AG04449 (cell line): ENCODE results near the gene LEP.

ENCODE experiments used
- CTCF ChIA-PET: fragments of 350-600 bp; formaldehyde crosslinking; extraction: SDS; loops from one replicate; lab custom pipeline; 2021; ENCODE audit warnings: antibody characterized with exemption; lab: Yijun Ruan, JAX
- POLR2A ChIA-PET: fragments of 400-600, 350-600 bp; formaldehyde crosslinking; extraction: SDS; loops from one replicate; lab custom pipeline; 2020; ENCODE audit warnings: antibody characterized with exemption, inconsistent platforms; lab: Yijun Ruan, JAX
- DNase-seq: peaks from one replicate; pipeline ENCODE4 v3.0.0-alpha.2; 2010; ENCODE audit warnings: low read depth, low spot score
- H3K4me3 ChIP-seq: 2 replicates; pipeline ENCODE4 v1.5.1; 2011; ENCODE audit warnings: low read depth, mild to moderate bottlenecking, control low read depth, low read length
- CTCF ChIP-seq: IDR thresholded peaks from one replicate; pipeline ENCODE4 v1.5.1; 2011; ENCODE audit warnings: mild to moderate bottlenecking, moderate library complexity, low read length, control low read depth, inconsistent platforms; ENCODE audit not compliant: insufficient read depth; ENCODE audit errors: missing control alignments

Gene LEP

DNA sequence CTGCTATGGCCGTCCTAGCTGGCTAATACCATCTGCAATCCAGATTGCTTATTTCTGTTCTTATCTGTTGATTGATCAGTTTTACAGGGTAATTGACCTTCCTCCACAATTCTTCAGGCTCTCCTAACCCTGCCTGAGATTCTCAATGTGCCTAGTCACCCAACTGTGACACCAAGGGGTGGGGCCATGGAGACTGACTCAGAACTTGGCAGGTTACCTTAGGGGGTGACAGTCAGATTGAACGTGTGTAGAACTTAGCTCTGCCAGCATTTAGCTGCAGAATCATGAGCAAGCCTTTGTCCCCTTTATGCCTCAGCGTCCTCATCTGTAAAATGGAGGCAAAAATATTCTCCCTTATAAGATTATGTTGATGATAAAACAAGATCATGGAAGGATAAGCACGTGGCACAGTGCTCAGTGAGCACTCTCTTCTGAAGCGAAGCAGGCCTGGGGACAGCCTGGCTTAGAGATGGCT lies 19.1 kb upstream of the LEP start:
- CTCF ChIA-PET: interaction anchor here (0.9 kb wide), 1 partner anchor 101 kb away, joined by 3 read pairs; no protein-coding TSS in a partner anchor
- POLR2A ChIA-PET: no interaction called here
- H3K4me3 ChIP-seq: no peak overlapping the region
- DNase-seq: no peak
- no peak for TF ChIP-seq CTCF

- CTCF ChIA-PET: no interaction called here
- no peak for DNase-seq
- POLR2A ChIA-PET: no interaction called here
- H3K4me3 ChIP-seq: no peak overlapping the region
- no peak for TF ChIP-seq CTCF
Observed at GRCh38 chr7:128226132-128226980, 14.7 kb upstream of the LEP start.

DNA sequence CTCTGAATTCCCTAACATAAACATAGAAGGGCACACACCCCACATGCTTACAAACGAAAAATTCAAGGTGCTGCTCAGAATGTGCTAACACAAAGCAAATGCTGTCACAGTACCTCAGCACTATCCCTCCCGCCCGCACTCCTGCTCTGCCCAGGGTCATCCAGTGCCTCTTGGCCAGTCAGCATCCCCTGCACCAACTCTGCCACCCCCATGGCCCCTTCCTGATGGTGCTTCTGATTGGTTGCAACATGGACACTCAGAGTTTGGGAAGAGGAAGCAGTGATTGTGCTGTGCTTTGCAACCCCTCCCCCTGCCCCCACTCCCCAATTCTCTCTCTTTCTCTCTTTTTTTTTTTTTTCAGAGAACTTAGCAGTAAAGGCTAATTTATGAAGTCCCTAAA lies 13.8 kb upstream of the LEP start:
- no peak for DNase-seq
- TF ChIP-seq CTCF: no peak
- POLR2A ChIA-PET: no interaction called here
- H3K4me3 ChIP-seq: no peak overlapping the region
- CTCF ChIA-PET: interaction anchor here (1.6 kb wide), 1 partner anchor 9 kb away, joined by 7 read pairs; no protein-coding TSS in a partner anchor

- ChIA-PET CTCF (interaction anchor here (0.7 to 1.3 kb wide), 3 partner anchors 14 to 91 kb away, joined by 3 read pairs; no protein-coding TSS in a partner anchor), POLR2A (no interaction called here)
- H3K4me3 ChIP-seq: no peak overlapping the region
- TF ChIP-seq CTCF: no peak
- DNase-seq: no peak
Observed at GRCh38 chr7:128231021-128231420, 10.1 kb upstream of the LEP start.

DNA sequence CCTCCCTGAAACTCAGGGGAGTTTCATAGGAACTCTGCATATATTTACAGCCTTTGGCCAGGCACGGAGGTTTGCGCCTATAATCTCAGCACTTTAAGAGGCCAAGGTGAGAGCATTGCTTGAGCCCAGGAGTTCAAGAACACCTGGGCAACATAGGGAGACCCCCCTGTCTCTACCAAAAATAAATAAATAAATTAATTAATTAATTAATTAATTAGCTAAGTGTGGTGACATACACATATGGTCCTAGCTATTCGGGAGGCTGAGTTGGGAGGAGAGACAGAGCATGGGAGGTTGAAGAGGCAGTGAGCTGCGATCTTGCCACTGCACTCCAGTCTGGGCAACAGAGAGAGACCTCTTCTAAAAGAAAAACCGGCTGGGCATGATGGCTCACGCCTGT lies 9.4 kb upstream of the LEP start:
- no peak for DNase-seq
- ChIA-PET POLR2A (no interaction called here), CTCF (interaction anchor here (1.3 kb wide), 1 partner anchor 22 kb away, joined by 3 read pairs; no protein-coding TSS in a partner anchor)
- H3K4me3 ChIP-seq: no peak overlapping the region
- TF ChIP-seq CTCF: no peak

GRCh38 chr7:128233471-128233870 lies 7.6 kb upstream of the LEP start:
- ChIA-PET CTCF (interaction anchor here (1.3 to 1.7 kb wide), 3 partner anchors 24 to 88 kb away, joined by 3 to 5 read pairs (median 3); no protein-coding TSS in a partner anchor), POLR2A (no interaction called here)
- no peak for DNase-seq
- TF ChIP-seq CTCF: no peak
- H3K4me3 ChIP-seq: no peak overlapping the region
